Mesendoderm (in vitro differentiated cells): ENCODE results near the gene STARD9.

ENCODE experiments used
- DNase-seq: peaks from one replicate; pipeline ENCODE4 v3.0.0; 2013
- H2AK5ac ChIP-seq: 2 replicates; pipeline ENCODE4 v1.6.1; 2013; ENCODE audit warnings: low read length, inconsistent platforms
- H2BK120ac ChIP-seq: 2 replicates; pipeline ENCODE4 v1.6.1; 2013; ENCODE audit warnings: low read depth, mild to moderate bottlenecking, low read length, moderate library complexity, mixed read lengths
- H2BK15ac ChIP-seq: replicated peaks from 2 replicates; pipeline ENCODE4 v1.6.1; 2013; ENCODE audit warnings: low read depth, mild to moderate bottlenecking, moderate library complexity
- H2BK5ac ChIP-seq: 2 replicates; pipeline ENCODE4 v1.6.1; 2013; ENCODE audit warnings: low read length, inconsistent platforms
- H3K18ac ChIP-seq: 2 replicates; pipeline ENCODE4 v1.6.1; 2013; ENCODE audit warnings: mild to moderate bottlenecking, low read length, mixed read lengths
- H3K23ac ChIP-seq: one replicate; pipeline ENCODE4 v1.6.1; 2013; ENCODE audit warnings: low read length
- H3K27ac ChIP-seq: 2 replicates; pipeline ENCODE4 v1.5.1; 2013; ENCODE audit warnings: low read depth, mild to moderate bottlenecking, inconsistent platforms, low read length, moderate library complexity
- H3K27me3 ChIP-seq: 2 replicates; pipeline ENCODE4 v1.6.1; 2013; ENCODE audit warnings: low read length, control low read depth, mild to moderate bottlenecking, inconsistent platforms; ENCODE audit not compliant: insufficient read depth, poor library complexity
- H3K36me3 ChIP-seq: 2 replicates; pipeline ENCODE4 v1.6.1; 2013; ENCODE audit warnings: low read length, inconsistent platforms; ENCODE audit not compliant: control insufficient read depth, insufficient read depth
- H3K4ac ChIP-seq: one replicate; pipeline ENCODE4 v1.6.1; 2013; ENCODE audit warnings: low read depth, mild to moderate bottlenecking, low read length, moderate library complexity
- H3K4me1 ChIP-seq: 2 replicates; pipeline ENCODE4 v1.6.1; 2013; ENCODE audit warnings: low read depth, low read length, inconsistent platforms; ENCODE audit not compliant: control insufficient read depth
- H3K4me2 ChIP-seq: 2 replicates; pipeline ENCODE4 v1.6.1; 2013; ENCODE audit warnings: low read length
- H3K4me3 ChIP-seq: 2 replicates; pipeline ENCODE4 v1.5.1; 2013; ENCODE audit warnings: mild to moderate bottlenecking, low read length
- H3K56ac ChIP-seq: one replicate; pipeline ENCODE4 v1.6.1; 2013; ENCODE audit warnings: low read length
- H3K79me1 ChIP-seq: 2 replicates; pipeline ENCODE4 v1.6.1; 2013; ENCODE audit warnings: low read length, inconsistent platforms
- H3K79me2 ChIP-seq: 2 replicates; pipeline ENCODE4 v1.6.1; 2013; ENCODE audit warnings: mild to moderate bottlenecking, low read length; ENCODE audit not compliant: control insufficient read depth, insufficient read depth
- H3K9ac ChIP-seq: 2 replicates; pipeline ENCODE4 v1.6.1; 2013; ENCODE audit warnings: low read length, inconsistent platforms
- H4K5ac ChIP-seq: one replicate; pipeline ENCODE4 v1.6.1; 2013; ENCODE audit warnings: low read length
- H4K8ac ChIP-seq: one replicate; pipeline ENCODE4 v1.6.1; 2013; ENCODE audit warnings: low read depth, mild to moderate bottlenecking, control low read depth, low read length, moderate library complexity
- WGBS: extraction: QIAGEN DNeasy Blood & Tissue Kit; methylation state at CpG from one replicate; pipeline ENCODE4 v1.1.7; 2013; ENCODE audit warnings: low lambda C conversion rate, missing lambda C conversion rate; ENCODE audit not compliant: insufficient coverage; ENCODE audit errors: extremely low coverage; 5-methylcytosine and 5-hydroxymethylcytosine counted together

The STARD9 gene

GRCh38 chr15:42725331-42725903 lies 150.0 kb downstream of the STARD9 start:
- peaks cover 17% of the 10 kb centered on the region for H3K36me3 ChIP-seq
- no peak for DNase-seq
- H2BK15ac ChIP-seq: no peak overlapping the region
- no CpG with 5 or more reads among the region's 12 CpGs for WGBS
- no peak overlapping the region for H3K56ac ChIP-seq
- H3K4ac ChIP-seq: no peak overlapping the region
- H3K23ac ChIP-seq: no peak overlapping the region
- no peaks in the 10 kb centered on the region for H3K4me1 ChIP-seq
- H3K27me3 ChIP-seq: no peaks in the 10 kb centered on the region
- H3K4me3 ChIP-seq: no peak overlapping the region
- no peak overlapping the region for H2AK5ac ChIP-seq
- H3K4me2 ChIP-seq: no peak overlapping the region
- no peak overlapping the region for H2BK120ac ChIP-seq
- H3K9ac ChIP-seq: no peak overlapping the region
- H4K8ac ChIP-seq: no peak overlapping the region
- H3K79me2 ChIP-seq: no peaks in the 10 kb centered on the region
- no peak overlapping the region for H3K18ac ChIP-seq
- no peak overlapping the region for H2BK5ac ChIP-seq
- H4K5ac ChIP-seq: no peak overlapping the region
- H3K79me1 ChIP-seq: no peaks in the 10 kb centered on the region
- no peak overlapping the region for H3K27ac ChIP-seq

- Histone ChIP-seq H3K4ac (no peak overlapping the region), H3K4me1 (no peaks in the 10 kb centered on the region), H3K18ac (no peak overlapping the region), H2BK5ac (no peak overlapping the region), H3K56ac (no peak overlapping the region), H3K4me2 (no peak overlapping the region), H4K8ac (no peak overlapping the region), H3K27ac (no peak overlapping the region), H3K79me2 (no peaks in the 10 kb centered on the region), H3K36me3 (peaks cover 18% of the 10 kb centered on the region), H2BK15ac (no peak overlapping the region), H3K79me1 (no peaks in the 10 kb centered on the region), H3K9ac (no peak overlapping the region), H2BK120ac (no peak overlapping the region), H3K27me3 (no peaks in the 10 kb centered on the region), H3K23ac (no peak overlapping the region), H3K4me3 (no peak overlapping the region), H2AK5ac (no peak overlapping the region), H4K5ac (no peak overlapping the region)
- WGBS: no CpG with 5 or more reads among the region's 11 CpGs
- DNase-seq: no peak
Measured at GRCh38 chr15:42726114-42726513, 150.7 kb downstream of the STARD9 start.

- Histone ChIP-seq H4K5ac (no peak overlapping the region), H3K18ac (no peak overlapping the region), H3K4me3 (no peak overlapping the region), H3K4me2 (no peak overlapping the region), H3K27ac (no peak overlapping the region), H2BK5ac (no peak overlapping the region), H2BK15ac (no peak overlapping the region), H3K79me1 (no peaks in the 10 kb centered on the region), H3K4ac (no peak overlapping the region), H3K4me1 (no peaks in the 10 kb centered on the region), H2AK5ac (no peak overlapping the region), H3K79me2 (no peaks in the 10 kb centered on the region), H4K8ac (no peak overlapping the region), H3K9ac (no peak overlapping the region), H3K36me3 (peaks cover 23% of the 10 kb centered on the region), H3K27me3 (no peaks in the 10 kb centered on the region), H3K23ac (no peak overlapping the region), H3K56ac (no peak overlapping the region), H2BK120ac (no peak overlapping the region)
- DNase-seq: no peak
- WGBS: no CpG with 5 or more reads among the region's 13 CpGs
Measured at GRCh38 chr15:42727750-42728381, 152.5 kb downstream of the STARD9 start.

- Histone ChIP-seq H4K5ac (no peak overlapping the region), H3K23ac (no peak overlapping the region), H3K4me3 (no peak overlapping the region), H2BK120ac (no peak overlapping the region), H4K8ac (no peak overlapping the region), H3K36me3 (peaks cover 19% of the 10 kb centered on the region), H3K27ac (no peak overlapping the region), H3K18ac (no peak overlapping the region), H2BK15ac (no peak overlapping the region), H2AK5ac (no peak overlapping the region), H3K27me3 (no peaks in the 10 kb centered on the region), H2BK5ac (no peak overlapping the region), H3K9ac (no peak overlapping the region), H3K56ac (no peak overlapping the region), H3K4me2 (no peak overlapping the region), H3K79me2 (no peaks in the 10 kb centered on the region), H3K79me1 (no peaks in the 10 kb centered on the region), H3K4ac (no peak overlapping the region), H3K4me1 (no peaks in the 10 kb centered on the region)
- no peak for DNase-seq
- WGBS: no CpG with 5 or more reads among the region's 5 CpGs
Measured at GRCh38 chr15:42728560-42728959, 153.2 kb downstream of the STARD9 start.

GRCh38 chr15:42728972-42729371 lies 153.6 kb downstream of the STARD9 start:
- no peak for DNase-seq
- H3K4me3 ChIP-seq: no peak overlapping the region
- H3K36me3 ChIP-seq: peaks cover 21% of the 10 kb centered on the region

GRCh38 chr15:42729409-42729808 lies 154.0 kb downstream of the STARD9 start:
- DNase-seq: no peak
- no peak overlapping the region for H3K9ac ChIP-seq

More at GRCh38 chr15:42728972-42729371, 153.6 kb downstream of the STARD9 start:
- WGBS: no CpG with 5 or more reads among the region's 14 CpGs
- H4K8ac ChIP-seq: no peak overlapping the region
- H3K4me1 ChIP-seq: no peaks in the 10 kb centered on the region
- no peak overlapping the region for H2BK15ac ChIP-seq
- no peak overlapping the region for H3K56ac ChIP-seq
- no peak overlapping the region for H3K4ac ChIP-seq
- no peak overlapping the region for H3K18ac ChIP-seq
- H3K79me1 ChIP-seq: no peaks in the 10 kb centered on the region
- H2BK5ac ChIP-seq: no peak overlapping the region
- no peak overlapping the region for H3K4me2 ChIP-seq
- H3K79me2 ChIP-seq: no peaks in the 10 kb centered on the region
- no peak overlapping the region for H2AK5ac ChIP-seq
- no peak overlapping the region for H3K27ac ChIP-seq
- H2BK120ac ChIP-seq: no peak overlapping the region
- H3K23ac ChIP-seq: no peak overlapping the region
- H4K5ac ChIP-seq: no peak overlapping the region
- H3K27me3 ChIP-seq: no peaks in the 10 kb centered on the region
- no peak overlapping the region for H3K9ac ChIP-seq

More at GRCh38 chr15:42729409-42729808, 154.0 kb downstream of the STARD9 start:
- Histone ChIP-seq H3K36me3 (peaks cover 21% of the 10 kb centered on the region), H2AK5ac (no peak overlapping the region), H3K79me2 (no peaks in the 10 kb centered on the region), H3K4me3 (no peak overlapping the region), H3K23ac (no peak overlapping the region), H2BK5ac (no peak overlapping the region), H3K18ac (no peak overlapping the region), H4K5ac (no peak overlapping the region), H4K8ac (no peak overlapping the region), H2BK120ac (no peak overlapping the region), H3K4me1 (no peaks in the 10 kb centered on the region), H2BK15ac (no peak overlapping the region), H3K4me2 (no peak overlapping the region), H3K56ac (no peak overlapping the region), H3K79me1 (no peaks in the 10 kb centered on the region), H3K27me3 (no peaks in the 10 kb centered on the region), H3K27ac (no peak overlapping the region), H3K4ac (no peak overlapping the region)
- no CpG with 5 or more reads among the region's 7 CpGs for WGBS
